Measurements from ENCODE around the gene MMP15.

GRCh38 chr16:58039829-58040495 is 14.4 kb downstream of the MMP15 start:
- TF ChIP-seq CTCF (optimal IDR thresholded peaks at IDR 0.05 in 1 of 3, IDR thresholded peaks at IDR 0.05 in 1 of 3, conservative IDR thresholded peaks at IDR 0.05 in 1 of 3; ENCODE audit: extremely low read depth in 1 of 3, insufficient read depth in 2 of 3, low read length in 3 of 3) (no peak), EZH2 (IDR thresholded peaks at IDR 0.05; ENCODE audit: low read length) (no peak)

Measured in keratinocyte (primary cell).